H1 (cell line): ENCODE results near the gene CD164L2. TPM values are rescaled to one million over a fixed set of nuclear protein-coding genes. Genes with fewer than 3 reads are reported as not detected.

Experiments
- CTCF ChIA-PET: fragments of 300-600 bp; sonication (Branson Sonifier 250); formaldehyde crosslinking; loops from one replicate; lab custom pipeline; 2021; ENCODE audit not compliant: partially characterized antibody; lab: Charles Lee
- POLR2A ChIA-PET: fragments of 300-600 bp; sonication (Branson Sonifier 250); formaldehyde crosslinking; loops from one replicate; lab custom pipeline; 2021; ENCODE audit warnings: inconsistent platforms; ENCODE audit not compliant: partially characterized antibody; lab: Charles Lee
- DNase-seq, 2 experiments: peaks; one replicate each; pipeline versions ENCODE4 v3.0.0 to v3.0.0-alpha.2; 2010 to 2022; ENCODE audit warnings: low spot score in 2 of 2, low read depth in 1 of 2, mixed read lengths in 1 of 2
- FAIRE-seq: peaks from 2 replicates; lab custom pipeline; 2011; peaks lifted over from hg19 to GRCh38; lab: Jason Lieb, UNC
- H2AFZ ChIP-seq: 2 replicates; pipeline ENCODE4 v1.8.1; 2012; ENCODE audit warnings: low read length, inconsistent platforms
- H2AK5ac ChIP-seq: 2 replicates; pipeline ENCODE4 v1.6.1; 2013; ENCODE audit warnings: low read depth, low read length
- H2BK120ac ChIP-seq: replicated peaks from 2 replicates; pipeline ENCODE3; 2013; ENCODE audit warnings: low read depth, low read length, inconsistent platforms
- H2BK12ac ChIP-seq: 2 replicates; pipeline ENCODE4 v1.6.1; 2013; ENCODE audit warnings: low read depth, low read length
- H2BK15ac ChIP-seq: 2 replicates; pipeline ENCODE4 v1.6.1; 2013; ENCODE audit warnings: low read length
- H2BK20ac ChIP-seq: 2 replicates; pipeline ENCODE4 v1.6.1; 2013; ENCODE audit warnings: low read length
- H2BK5ac ChIP-seq: 2 replicates; pipeline ENCODE4 v1.6.1; 2013; ENCODE audit warnings: low read depth, low read length
- H3K14ac ChIP-seq: 2 replicates; pipeline ENCODE4 v1.6.1; 2013; ENCODE audit warnings: inconsistent platforms; ENCODE audit not compliant: insufficient read length
- H3K18ac ChIP-seq: 2 replicates; pipeline ENCODE4 v1.6.1; 2013; ENCODE audit warnings: low read length; ENCODE audit errors: extremely low read depth
- H3K23ac ChIP-seq: 2 replicates; pipeline ENCODE4 v1.6.1; 2013; ENCODE audit warnings: inconsistent platforms; ENCODE audit not compliant: insufficient read length
- H3K23me2 ChIP-seq: 2 replicates; pipeline ENCODE4 v1.6.1; 2013; ENCODE audit warnings: low read depth, low read length
- H3K27ac ChIP-seq: 2 replicates; pipeline ENCODE4 v1.6.1; 2011; ENCODE audit warnings: low read depth, low read length, inconsistent platforms
- H3K27me3 ChIP-seq, 4 experiments: replicated peaks in 1 of 4; 1 replicate in 1 of 4; 2 replicates in 3 of 4; pipeline versions ENCODE4 v1.6.1 to v1.8.1; 2011 to 2013; ENCODE audit warnings: low read length in 3 of 4, mild to moderate bottlenecking in 3 of 4, inconsistent platforms in 2 of 4, mixed read lengths in 2 of 4, moderate library complexity in 1 of 4; ENCODE audit not compliant: control insufficient read depth in 3 of 4, insufficient read depth in 3 of 4; ENCODE audit errors: extremely low read depth in 1 of 4
- H3K36me3 ChIP-seq, 4 experiments: 2 replicates each; pipeline versions ENCODE4 v1.6.1 to v1.8.1; 2011 to 2013; ENCODE audit warnings: mild to moderate bottlenecking in 4 of 4, low read length in 3 of 4, moderate library complexity in 2 of 4, control low read depth in 1 of 4, inconsistent platforms in 1 of 4; ENCODE audit not compliant: insufficient read depth in 4 of 4, control insufficient read depth in 2 of 4
- H3K4ac ChIP-seq: replicated peaks from 2 replicates; pipeline ENCODE3; 2013; ENCODE audit warnings: low read length, low read depth, mixed read lengths, inconsistent platforms; ENCODE audit not compliant: insufficient read length
- H3K4me1 ChIP-seq, 4 experiments: replicated peaks in 1 of 4; 1 replicate in 1 of 4; 2 replicates in 3 of 4; pipeline versions ENCODE4 v1.6.1 to v1.8.1; 2011 to 2013; ENCODE audit warnings: low read length in 3 of 4, inconsistent platforms in 2 of 4, mixed read lengths in 1 of 4; ENCODE audit not compliant: insufficient read depth in 4 of 4, control insufficient read depth in 3 of 4
- H3K4me2 ChIP-seq, 2 experiments: 2 replicates each; pipeline versions ENCODE4 v1.6.1 to v1.8.1; 2011 to 2013; ENCODE audit warnings: low read depth in 2 of 2, low read length in 2 of 2, control low read depth in 1 of 2, inconsistent platforms in 1 of 2, mild to moderate bottlenecking in 1 of 2; ENCODE audit not compliant: insufficient read depth in 1 of 2
- H3K4me3 ChIP-seq, 4 experiments: fragments of 200-600, 300-600 bp in 1 of 4; sonication (generic), shearing (Covaris generic), sonication (Bioruptor Twin) in 1 of 4; 2 replicates each; pipeline versions ENCODE4 v1.5.1 to v1.8.1; 2011 to 2016; ENCODE audit warnings: low read length in 4 of 4, low read depth in 3 of 4, control low read depth in 2 of 4, inconsistent platforms in 2 of 4, mild to moderate bottlenecking in 2 of 4, mixed read lengths in 1 of 4, moderate library complexity in 1 of 4; ENCODE audit not compliant: insufficient read depth in 2 of 4; ENCODE audit errors: extremely low read depth in 1 of 4
- H3K56ac ChIP-seq: replicated peaks from 2 replicates; pipeline ENCODE3; 2013; ENCODE audit warnings: low read depth, mild to moderate bottlenecking, mixed read lengths, low read length, inconsistent platforms; ENCODE audit not compliant: insufficient read length
- H3K79me1 ChIP-seq: 2 replicates; pipeline ENCODE4 v1.6.1; 2013; ENCODE audit warnings: low read depth, low read length, control low read depth
- H3K79me2 ChIP-seq, 2 experiments: 2 replicates each; pipeline versions ENCODE4 v1.6.1 to v1.8.1; 2012 to 2013; ENCODE audit warnings: low read length in 2 of 2, mild to moderate bottlenecking in 2 of 2, inconsistent platforms in 1 of 2; ENCODE audit not compliant: insufficient read depth in 2 of 2, control insufficient read depth in 1 of 2
- H3K9ac ChIP-seq, 4 experiments: replicated peaks in 1 of 4; 1 replicate in 1 of 4; 2 replicates in 3 of 4; pipeline versions ENCODE4 v1.6.1 to v1.8.1; 2011 to 2013; ENCODE audit warnings: low read depth in 3 of 4, low read length in 3 of 4, control low read depth in 2 of 4, mild to moderate bottlenecking in 2 of 4, moderate library complexity in 2 of 4, inconsistent platforms in 1 of 4; ENCODE audit errors: extremely low read depth in 1 of 4
- H3K9me3 ChIP-seq, 2 experiments: 2 replicates each; pipeline versions ENCODE4 v1.6.1 to v1.8.1; 2012 to 2013; ENCODE audit warnings: mild to moderate bottlenecking in 2 of 2, moderate library complexity in 2 of 2, control low read depth in 1 of 2, inconsistent platforms in 1 of 2, low read depth in 1 of 2, low read length in 1 of 2, mixed read lengths in 1 of 2; ENCODE audit not compliant: insufficient read depth in 2 of 2
- H4K20me1 ChIP-seq, 2 experiments: replicated peaks in 1 of 2; 2 replicates each; pipeline versions ENCODE3 to v1.8.1; 2011 to 2013; ENCODE audit warnings: inconsistent platforms in 2 of 2, low read length in 2 of 2, mild to moderate bottlenecking in 1 of 2; ENCODE audit not compliant: insufficient read depth in 2 of 2, control insufficient read depth in 1 of 2
- H4K5ac ChIP-seq: 2 replicates; pipeline ENCODE4 v1.6.1; 2013; ENCODE audit warnings: low read length, low read depth, mixed read lengths, inconsistent platforms; ENCODE audit not compliant: insufficient read length
- H4K8ac ChIP-seq: 2 replicates; pipeline ENCODE4 v1.8.0; 2013; ENCODE audit warnings: mild to moderate bottlenecking, moderate library complexity, low read length, inconsistent platforms; ENCODE audit not compliant: insufficient read depth; ENCODE audit errors: extremely low read depth
- H4K91ac ChIP-seq: replicated peaks from 2 replicates; pipeline ENCODE3; 2013; ENCODE audit warnings: low read length, mixed read lengths, inconsistent platforms; ENCODE audit not compliant: insufficient read length
- CREB1 ChIP-seq: IDR thresholded peaks from 2 replicates; pipeline ENCODE4 v1.6.1; 2012; ENCODE audit warnings: inconsistent platforms
- EZH2 ChIP-seq: fragments of 200-600 bp; sonication (generic); IDR thresholded peaks from 2 replicates; pipeline ENCODE4 v1.7.1; 2012; ENCODE audit warnings: low read depth, mild to moderate bottlenecking, moderate library complexity, low read length, inconsistent platforms; ENCODE audit not compliant: severe bottlenecking
- GABPA ChIP-seq: IDR thresholded peaks from 2 replicates; pipeline ENCODE4 v1.6.1; 2011; ENCODE audit warnings: mild to moderate bottlenecking, low read length, moderate library complexity, borderline replicate concordance; ENCODE audit not compliant: insufficient read depth
- POLR2A ChIP-seq, 2 experiments: IDR thresholded peaks; 1 replicate in 1 of 2; 2 replicates in 1 of 2; pipeline ENCODE4 v1.6.1; 2011; ENCODE audit warnings: low read depth in 2 of 2, low read length in 2 of 2, mild to moderate bottlenecking in 2 of 2; ENCODE audit errors: control extremely low read depth in 1 of 2
- POU5F1 ChIP-seq: IDR thresholded peaks from 2 replicates; pipeline ENCODE4 v1.6.1; 2011; ENCODE audit warnings: low read depth, mild to moderate bottlenecking, low read length, moderate library complexity
- RAD21 ChIP-seq, 2 experiments: IDR thresholded peaks in 1 of 2; conservative IDR thresholded peaks in 1 of 2; 2 replicates each; pipeline ENCODE4 v1.6.1; 2011; ENCODE audit warnings: low read depth in 2 of 2, low read length in 2 of 2, improper control_type of control experiment in 1 of 2, inconsistent platforms in 1 of 2, mild to moderate bottlenecking in 1 of 2, moderate library complexity in 1 of 2
- RFX5 ChIP-seq: IDR thresholded peaks from 2 replicates; pipeline ENCODE4 v1.6.1; 2011; ENCODE audit warnings: low read depth, low read length, improper control_type of control experiment, borderline replicate concordance
- RXRA ChIP-seq: IDR thresholded peaks from 2 replicates; pipeline ENCODE4 v1.6.1; 2011; ENCODE audit warnings: low read depth, mild to moderate bottlenecking, low read length, moderate library complexity; ENCODE audit not compliant: insufficient read depth
- SP2 ChIP-seq: IDR thresholded peaks from 2 replicates; pipeline ENCODE4 v1.6.1; 2012; ENCODE audit warnings: mild to moderate bottlenecking, low read length, inconsistent platforms
- SP4 ChIP-seq: IDR thresholded peaks from 2 replicates; pipeline ENCODE4 v1.6.1; 2012; ENCODE audit warnings: low read length, inconsistent platforms
- USF2 ChIP-seq: IDR thresholded peaks from 2 replicates; pipeline ENCODE4 v1.6.1; 2011; ENCODE audit warnings: low read length, improper control_type of control experiment
- WGBS, 2 experiments: shearing (Covaris generic) in 1 of 2; methylation state at CpG; one replicate each; pipeline versions ENCODE4 v1.1.6 to v1.1.7; 2013 to 2015; ENCODE audit warnings: low lambda C conversion rate in 2 of 2, mixed read lengths in 2 of 2, inconsistent platforms in 1 of 2, low coverage in 1 of 2, missing lambda C conversion rate in 1 of 2; ENCODE audit not compliant: insufficient replicate concordance in 2 of 2, insufficient coverage in 1 of 2, insufficient read length in 1 of 2; ENCODE audit errors: extremely low coverage in 1 of 2, missing lambda C conversion rate in 1 of 2; 5-methylcytosine and 5-hydroxymethylcytosine counted together
- polyA plus RNA-seq, 7 experiments: library from polyadenylated mRNA; depleted of rRNA in 3 of 7; stranded (reverse) in 5 of 7; unstranded in 2 of 7; fragments of >200 nt in 5 of 7; fragments of 200-250 nt in 2 of 7; gene quantifications; 1 replicate in 5 of 7; 2 replicates in 1 of 7; 4 replicates in 1 of 7; pipeline versions ENCODE4 v1.2.1 to v1.2.3, GENCODE V29; 2011 to 2013; ENCODE audit warnings: missing spikeins in 2 of 7, mixed read lengths in 2 of 7
- total RNA-seq: library from RNA; stranded (reverse); fragmentation: NEBNext Ultra II Directional; extraction: Animal tissue kit (Norgen Biotek cat#: 25700); gene quantifications from 2 replicates; pipeline ENCODE4 v1.2.1, GENCODE V29; 2021

CD164L2 gene
- total and polyA plus RNA-seq, 2 of the 8 experiments (the other 6 are each of a cell fraction or from before 2014, with no cell fraction given), result 3.3 TPM

- H3K14ac ChIP-seq, result no peak overlapping the region
- no peak overlapping the region for H3K9ac ChIP-seq
- no peaks in the 10 kb centered on the region for H3K9me3 ChIP-seq
- CTCF ChIA-PET, result interaction anchor here (0.6 to 28.8 kb wide), 12 partner anchors 8 to 430 kb away, joined by 3 to 625 read pairs (median 32); partner anchors contain the start of genes CD164L2, FCN3, GPR3 and MAP3K6
- no peak for FAIRE-seq
- no peak overlapping the region for H3K56ac ChIP-seq
- no peak for TF ChIP-seq GABPA
- no peak for TF ChIP-seq CREB1
- TF ChIP-seq RFX5, result no peak
- TF ChIP-seq RAD21 (IDR thresholded peaks at IDR 0.05 in 1 of 2, conservative IDR thresholded peaks at IDR 0.05 in 1 of 2; ENCODE audit: low read depth in 2 of 2, low read length in 2 of 2), result no peak
- TF ChIP-seq SP2, result no peak
- no peak for TF ChIP-seq POU5F1
- TF ChIP-seq POLR2A (IDR thresholded peaks at IDR 0.05; ENCODE audit: control extremely low read depth in 1 of 2, low read depth in 2 of 2, low read length in 2 of 2), result no peak
- TF ChIP-seq USF2, result no peak
- TF ChIP-seq EZH2, result no peak
- no peak for TF ChIP-seq SP4
- TF ChIP-seq RXRA, result no peak
- TF ChIP-seq, all 59 proteins: peak for 0
- H4K20me1 ChIP-seq, result peaks cover 0 to 7% of the 10 kb centered on the region in 2 experiments
- H3K4me1 ChIP-seq, result peaks cover 0 to 23% (median 9%) of the 10 kb centered on the region in 4 experiments; a peak in 6 of 7 replicates
- no peak overlapping the region for H3K18ac ChIP-seq
- H3K4me2 ChIP-seq, result no peak overlapping the region
- no peak overlapping the region for H4K5ac ChIP-seq
- H2BK120ac ChIP-seq, result no peak overlapping the region
- WGBS, 2 experiments, result 90% methylated on average over 3 of the region's 3 CpGs; no CpG with 5 or more reads in 1 of the 2 experiments
- no peak overlapping the region for H4K8ac ChIP-seq
- no peak overlapping the region for H3K27ac ChIP-seq
- no peak overlapping the region for H3K4ac ChIP-seq
- H4K91ac ChIP-seq, result no peak overlapping the region
- no peaks in the 10 kb centered on the region for H3K79me2 ChIP-seq
- H2AFZ ChIP-seq, result no peak overlapping the region
- H3K79me1 ChIP-seq, result no peaks in the 10 kb centered on the region
- H3K4me3 ChIP-seq, result no peak overlapping the region
- H2BK12ac ChIP-seq, result no peak overlapping the region
- no peak overlapping the region for H2AK5ac ChIP-seq
- no peak overlapping the region for H3K23ac ChIP-seq
- no peaks in the 10 kb centered on the region for H3K36me3 ChIP-seq
- no peak overlapping the region for H2BK15ac ChIP-seq
- H3K27me3 ChIP-seq, result peaks cover 0 to 22% (median 15%) of the 10 kb centered on the region in 4 experiments; a peak in 6 of 7 replicates
- no peak overlapping the region for H2BK5ac ChIP-seq
- POLR2A ChIA-PET, result interaction anchor here (0.9 to 10.9 kb wide), 5 partner anchors 8 to 47 kb away, joined by 3 to 101 read pairs (median 6); partner anchors contain the start of genes MAP3K6 and SYTL1
- H3K23me2 ChIP-seq, result peaks cover 25% of the 10 kb centered on the region
- no peak overlapping the region for H2BK20ac ChIP-seq
- no peak for DNase-seq
Measured at GRCh38 chr1:27353629-27354028, 29.5 kb downstream of the CD164L2 start.
